Hepatocyte (in vitro differentiated cells): ENCODE measurements around the gene JAKMIP1.

Experiments used
- CTCF ChIP-seq: fragments of 200-600 bp; sonication (generic); IDR thresholded peaks from 2 replicates; pipeline ENCODE4 v1.5.1; 2016; ENCODE audit warnings: antibody characterized with exemption, mild to moderate bottlenecking; ENCODE audit not compliant: poor library complexity
- EZH2 ChIP-seq: fragments of 200-600 bp; sonication (generic); IDR thresholded peaks from 2 replicates; pipeline ENCODE4 v1.6.1; 2016; ENCODE audit warnings: antibody characterized with exemption, mild to moderate bottlenecking, borderline replicate concordance

- TF ChIP-seq CTCF (no peak), EZH2 (no peak)
Observed at GRCh38 chr4:6041800-6042199, 158.5 kb downstream of the JAKMIP1 start.
